Subcutaneous abdominal adipose tissue (tissue), 5 donors: Measurements from ENCODE around the gene LRRC1.

Source experiments
- H3K27ac ChIP-seq: one replicate; pipeline ENCODE4 v1.7.0; 2013; ENCODE audit warnings: low read depth, mild to moderate bottlenecking, inconsistent platforms, low read length, moderate library complexity
- H3K27me3 ChIP-seq, 5 donors: one replicate each; pipeline ENCODE4 v1.7.0; 2013; ENCODE audit warnings: low read length in 5 of 5, inconsistent platforms in 1 of 5; ENCODE audit not compliant: control insufficient read depth in 5 of 5, insufficient read depth in 4 of 5
- H3K36me3 ChIP-seq, 5 donors: one replicate each; pipeline ENCODE4 v1.7.0; 2013; ENCODE audit warnings: low read length in 5 of 5; ENCODE audit not compliant: control insufficient read depth in 5 of 5, insufficient read depth in 5 of 5
- H3K4me1 ChIP-seq, 5 donors: one replicate each; pipeline ENCODE4 v1.7.0; 2013; ENCODE audit warnings: low read length in 5 of 5, mild to moderate bottlenecking in 3 of 5, moderate library complexity in 1 of 5; ENCODE audit not compliant: control insufficient read depth in 5 of 5, insufficient read depth in 5 of 5
- H3K4me3 ChIP-seq, 5 donors: one replicate each; pipeline ENCODE4 v1.7.0; 2013; ENCODE audit warnings: low read length in 5 of 5, low read depth in 1 of 5
- H3K9ac ChIP-seq, 5 donors: one replicate each; pipeline ENCODE4 v1.7.0; 2013; ENCODE audit warnings: low read length in 5 of 5, mild to moderate bottlenecking in 4 of 5, moderate library complexity in 3 of 5
- H3K9me3 ChIP-seq, 5 donors: one replicate each; pipeline ENCODE4 v1.7.0; 2013; ENCODE audit warnings: low read length in 5 of 5; ENCODE audit not compliant: control insufficient read depth in 5 of 5
- donor health status: healthy.
- donor health status: healthy.
- donor health status: healthy.
- donor health status: healthy.
- donor health status: healthy.

The LRRC1 gene

GRCh38 chr6:53938810-53939209 is 144.0 kb downstream of the LRRC1 start:
- no peaks in the 10 kb centered on the region for H3K27me3 ChIP-seq
- H3K9ac ChIP-seq, result no peak overlapping the region
- H3K9me3 ChIP-seq, result no peaks in the 10 kb centered on the region
- H3K4me3 ChIP-seq, result no peak overlapping the region
- no peak overlapping the region for H3K27ac ChIP-seq
- peaks cover 0 to 7% (median 0%) of the 10 kb centered on the region in 5 donors for H3K4me1 ChIP-seq
- no peaks in the 10 kb centered on the region for H3K36me3 ChIP-seq

GRCh38 chr6:53939830-53940229 is 145.0 kb downstream of the LRRC1 start:
- no peak overlapping the region for H3K4me3 ChIP-seq
- no peak overlapping the region for H3K9ac ChIP-seq
- no peaks in the 10 kb centered on the region for H3K27me3 ChIP-seq
- H3K4me1 ChIP-seq, result peaks cover 0 to 8% (median 0%) of the 10 kb centered on the region in 5 donors
- H3K9me3 ChIP-seq, result no peaks in the 10 kb centered on the region
- H3K27ac ChIP-seq, result no peak overlapping the region
- no peaks in the 10 kb centered on the region for H3K36me3 ChIP-seq

DNA sequence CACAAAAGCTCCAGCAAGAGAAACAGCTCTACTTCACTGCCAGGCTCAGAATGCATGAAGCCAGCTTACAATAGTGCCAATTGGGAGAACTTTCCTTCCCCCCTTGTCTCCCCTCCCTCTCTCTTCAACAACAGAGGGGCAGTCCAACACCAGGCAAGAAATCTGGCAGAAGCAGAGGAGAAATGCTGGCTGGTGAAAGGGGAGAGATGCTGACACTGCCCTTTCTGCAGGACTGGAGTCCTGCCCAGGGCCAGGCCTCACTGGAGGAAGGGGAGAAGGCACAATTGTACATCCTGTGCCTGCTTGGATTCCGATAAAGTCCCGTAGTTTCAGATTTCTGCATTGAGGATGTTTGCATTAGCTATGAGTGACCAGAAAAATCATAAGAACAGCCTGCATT is 148.6 kb downstream of the LRRC1 start:
- Histone ChIP-seq H3K9ac (no peak overlapping the region), H3K36me3 (no peaks in the 10 kb centered on the region), H3K4me3 (no peak overlapping the region), H3K9me3 (peaks cover 0 to 4% (median 0%) of the 10 kb centered on the region in 5 donors), H3K27me3 (peaks cover 0 to 3% (median 0%) of the 10 kb centered on the region in 5 donors), H3K4me1 (peaks cover 0 to 8% (median 0%) of the 10 kb centered on the region in 5 donors), H3K27ac (no peak overlapping the region)

- H3K4me1 ChIP-seq, result peaks cover 0 to 8% (median 0%) of the 10 kb centered on the region in 5 donors
- no peak overlapping the region for H3K4me3 ChIP-seq
- H3K9ac ChIP-seq, result no peak overlapping the region
- H3K36me3 ChIP-seq, result no peaks in the 10 kb centered on the region
- no peak overlapping the region for H3K27ac ChIP-seq
- peaks cover 0 to 4% (median 0%) of the 10 kb centered on the region in 5 donors for H3K9me3 ChIP-seq
- peaks cover 0 to 3% (median 0%) of the 10 kb centered on the region in 5 donors for H3K27me3 ChIP-seq
These were observed 149.3 kb downstream of the LRRC1 start for GRCh38 chr6:53944091-53944490.

- H3K9me3 ChIP-seq, result peaks cover 0 to 4% (median 0%) of the 10 kb centered on the region in 5 donors
- no peak overlapping the region for H3K27ac ChIP-seq
- no peak overlapping the region for H3K9ac ChIP-seq
These were observed 149.7 kb downstream of the LRRC1 start for GRCh38 chr6:53944543-53944942.

DNA sequence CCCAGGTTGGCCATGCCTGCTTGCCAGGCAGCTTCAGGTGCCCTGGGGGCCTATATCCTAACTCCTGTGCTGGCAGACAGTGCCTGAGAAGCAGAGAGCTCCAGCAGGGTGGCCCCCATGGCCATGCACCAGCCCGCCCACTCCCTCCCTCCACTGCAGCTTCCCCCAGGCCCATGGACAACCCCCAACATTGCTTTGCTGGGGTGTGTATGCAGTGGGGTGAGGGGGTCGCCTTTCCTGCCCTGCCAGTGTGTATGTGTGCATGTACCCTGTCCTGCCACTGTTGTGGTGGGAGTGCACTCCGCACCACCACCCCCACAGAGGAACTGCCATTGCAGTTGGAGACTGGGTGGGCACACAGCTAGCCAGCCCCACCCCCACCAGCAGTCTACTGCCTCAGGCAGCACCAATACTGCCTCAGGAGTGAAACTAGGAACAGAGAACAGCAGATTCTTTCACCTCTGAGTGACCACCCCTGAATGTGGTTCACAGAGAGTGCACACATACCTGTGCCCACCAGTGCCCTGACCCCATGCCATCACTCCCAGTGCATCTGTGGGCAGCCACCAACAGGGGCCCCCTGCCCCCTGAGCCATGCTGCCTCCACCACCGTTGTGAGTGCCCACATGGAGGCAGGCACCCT is 151.1 kb downstream of the LRRC1 start:
- Histone ChIP-seq H3K9ac (no peak overlapping the region), H3K27ac (no peak overlapping the region), H3K4me3 (no peak overlapping the region), H3K9me3 (peaks cover 0 to 4% (median 0%) of the 10 kb centered on the region in 5 donors), H3K36me3 (no peaks in the 10 kb centered on the region), H3K4me1 (peaks cover 0 to 8% (median 0%) of the 10 kb centered on the region in 5 donors), H3K27me3 (peaks cover 0 to 3% (median 0%) of the 10 kb centered on the region in 5 donors)

More at GRCh38 chr6:53944543-53944942, 149.7 kb downstream of the LRRC1 start:
- Histone ChIP-seq H3K36me3 (no peaks in the 10 kb centered on the region), H3K4me3 (no peak overlapping the region), H3K4me1 (peaks cover 0 to 8% (median 0%) of the 10 kb centered on the region in 5 donors), H3K27me3 (peaks cover 0 to 3% (median 0%) of the 10 kb centered on the region in 5 donors)

- no peak overlapping the region for H3K27ac ChIP-seq
- no peak overlapping the region for H3K4me3 ChIP-seq
- no peaks in the 10 kb centered on the region for H3K36me3 ChIP-seq
These were observed 153.0 kb downstream of the LRRC1 start for GRCh38 chr6:53947780-53948179.

DNA sequence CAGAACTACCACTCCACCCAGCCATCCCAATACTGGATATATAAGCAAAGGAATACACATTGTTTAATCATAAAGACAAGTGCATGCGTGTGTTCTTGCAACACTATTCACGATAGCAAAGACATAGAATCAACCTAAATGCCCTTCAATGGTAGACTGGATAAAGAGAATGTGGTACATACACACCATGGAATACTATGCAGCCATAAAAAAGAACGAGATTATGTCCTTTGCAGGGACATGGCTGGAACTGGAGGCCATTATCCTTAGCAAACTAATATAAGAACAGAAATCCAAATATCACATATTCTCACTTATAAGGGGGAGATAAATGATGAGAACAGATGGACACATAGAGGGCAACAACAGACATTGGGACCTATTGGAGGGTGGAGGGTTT is 156.6 kb downstream of the LRRC1 start:
- Histone ChIP-seq H3K9me3 (peaks cover 0 to 3% (median 0%) of the 10 kb centered on the region in 5 donors), H3K9ac (no peak overlapping the region), H3K4me1 (no peaks in the 10 kb centered on the region), H3K27ac (no peak overlapping the region), H3K4me3 (no peak overlapping the region), H3K36me3 (no peaks in the 10 kb centered on the region), H3K27me3 (no peaks in the 10 kb centered on the region)

More at GRCh38 chr6:53947780-53948179, 153.0 kb downstream of the LRRC1 start:
- H3K9me3 ChIP-seq, result peaks cover 0 to 4% (median 0%) of the 10 kb centered on the region in 5 donors
- H3K4me1 ChIP-seq, result peaks cover 0 to 8% (median 0%) of the 10 kb centered on the region in 5 donors
- H3K27me3 ChIP-seq, result peaks cover 0 to 3% (median 0%) of the 10 kb centered on the region in 5 donors
- no peak overlapping the region for H3K9ac ChIP-seq

GRCh38 chr6:53956068-53956711 is 161.4 kb downstream of the LRRC1 start:
- Histone ChIP-seq H3K4me1 (no peaks in the 10 kb centered on the region), H3K27me3 (no peaks in the 10 kb centered on the region), H3K9ac (no peak overlapping the region), H3K4me3 (no peak overlapping the region), H3K27ac (no peak overlapping the region), H3K9me3 (peaks cover 0 to 2% (median 0%) of the 10 kb centered on the region in 5 donors), H3K36me3 (no peaks in the 10 kb centered on the region)

DNA sequence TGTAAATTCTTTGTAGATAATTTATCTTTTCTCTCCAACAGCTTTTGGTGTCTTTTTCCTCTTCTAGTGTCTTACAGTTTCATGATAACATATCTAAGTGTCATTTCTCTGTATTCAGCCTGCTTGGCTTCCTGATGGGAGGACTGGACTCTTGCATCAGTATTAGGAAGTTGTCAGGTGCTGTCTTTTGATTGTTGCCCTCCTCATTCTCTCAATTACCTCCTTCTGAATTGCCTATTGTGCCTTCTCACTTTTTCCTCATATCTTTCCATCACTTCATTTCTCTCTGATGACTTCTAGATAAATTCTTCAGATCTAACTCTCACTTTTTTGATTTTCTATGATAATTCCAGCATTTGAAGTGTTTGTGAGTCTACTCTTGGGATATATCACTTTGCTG is 162.0 kb downstream of the LRRC1 start:
- no peaks in the 10 kb centered on the region for H3K9me3 ChIP-seq
- H3K9ac ChIP-seq, result no peak overlapping the region
- H3K27me3 ChIP-seq, result no peaks in the 10 kb centered on the region
- no peaks in the 10 kb centered on the region for H3K36me3 ChIP-seq
- no peak overlapping the region for H3K27ac ChIP-seq
- H3K4me3 ChIP-seq, result no peak overlapping the region
- no peaks in the 10 kb centered on the region for H3K4me1 ChIP-seq
